DMS 273 (cell line): ENCODE data around the gene SHOX.

ENCODE experiments used
- DNase-seq: peaks from one replicate; lab custom pipeline; 2025; ENCODE audit not compliant: unreplicated experiment; lab: John Stamatoyannopoulos, UW

The SHOX gene

DNA sequence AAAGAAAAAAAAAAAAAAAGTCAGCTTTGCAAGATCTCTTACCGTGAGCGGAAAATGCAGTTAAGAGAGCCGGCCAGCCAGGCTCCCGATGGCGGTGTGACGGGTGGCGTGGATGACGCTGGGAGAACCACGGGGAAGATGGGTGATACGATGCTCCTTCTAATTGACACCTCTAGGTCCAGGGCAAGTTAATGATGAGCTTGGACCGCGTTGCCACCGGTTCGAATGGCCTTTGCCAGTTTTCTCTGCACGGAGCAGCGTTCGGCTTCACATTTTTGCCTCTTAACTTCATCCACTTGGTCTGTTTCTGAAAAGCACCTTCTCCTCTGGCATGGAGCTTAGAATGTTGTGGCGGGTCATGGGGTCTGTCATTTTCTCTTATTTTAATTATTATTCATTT lies 33.2 kb downstream of the SHOX start:
- no peak for DNase-seq

DNA sequence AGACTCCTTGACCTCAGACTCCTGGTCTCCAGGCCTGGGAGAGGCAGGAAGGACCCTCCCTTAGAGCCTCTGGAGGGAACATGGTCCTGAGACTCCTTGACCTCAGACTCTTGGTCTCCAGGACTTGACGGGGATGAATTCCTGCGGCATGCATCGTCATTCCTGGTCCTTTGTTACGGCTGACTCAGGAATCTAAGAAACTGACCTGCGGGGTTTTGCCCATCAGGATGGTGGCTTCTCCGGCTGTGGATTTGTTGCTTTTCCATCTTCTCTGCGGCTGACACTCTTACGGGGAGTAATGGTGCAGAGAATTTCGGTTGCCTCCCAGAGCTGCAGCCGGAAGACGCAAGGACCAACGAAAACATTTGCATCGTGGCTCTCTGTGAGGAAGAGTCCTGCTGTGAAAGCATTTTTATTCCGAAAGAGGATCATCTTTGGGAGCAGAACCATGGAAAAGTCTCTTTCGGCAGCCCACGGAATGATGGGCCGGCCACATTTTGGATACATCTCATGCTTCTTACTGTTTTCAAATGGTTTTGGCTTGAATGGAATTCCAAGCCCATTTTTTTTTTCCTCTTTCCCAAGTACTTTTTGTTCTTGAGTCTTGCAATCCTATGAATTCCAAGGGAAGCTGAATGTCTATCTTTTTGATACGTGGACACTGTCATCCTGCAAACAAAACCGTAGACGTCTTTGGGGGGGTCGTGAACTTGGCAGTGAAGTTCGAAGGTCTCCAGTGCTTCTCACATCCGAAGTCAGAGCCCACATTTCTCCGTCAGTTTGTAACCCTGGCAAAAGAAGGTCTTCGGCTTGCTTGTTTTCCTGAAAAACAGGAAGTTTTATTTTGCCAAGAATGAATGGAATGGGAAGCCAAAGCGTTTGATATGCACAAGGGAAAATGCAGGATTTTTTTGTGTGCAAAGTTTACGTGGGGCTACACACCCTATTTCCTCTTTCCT lies 36.5 kb downstream of the SHOX start:
- no peak for DNase-seq

GRCh38 chrX:670645-671044 lies 40.1 kb downstream of the SHOX start:
- no peak for DNase-seq

- DNase-seq, result no peak
Measured at GRCh38 chrX:672931-673330, 42.3 kb downstream of the SHOX start.

- DNase-seq, result no peak
Measured at GRCh38 chrX:675279-675954, 44.8 kb downstream of the SHOX start.

- DNase-seq, result no peak
Measured at GRCh38 chrX:675955-676295, 45.3 kb downstream of the SHOX start.

DNA sequence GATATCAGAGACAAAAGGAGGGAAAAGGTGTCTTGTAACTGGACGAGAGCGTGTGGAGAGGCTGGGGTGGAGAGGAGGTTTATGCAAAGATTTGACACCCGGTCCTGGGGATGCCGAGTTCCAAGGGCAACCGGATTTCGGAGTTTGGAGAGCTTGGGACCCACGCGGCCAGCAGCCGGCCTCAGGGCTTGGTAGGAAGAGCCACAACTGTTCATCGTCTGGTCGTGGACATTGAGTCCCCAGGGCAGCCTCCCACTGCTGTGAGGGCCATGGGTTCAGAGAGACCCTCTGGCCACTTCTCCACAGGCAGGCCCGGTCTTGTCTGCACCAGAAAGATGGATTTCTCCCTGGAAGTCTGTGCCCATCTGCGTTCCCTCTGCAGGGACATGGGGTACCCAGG lies 46.8 kb downstream of the SHOX start:
- no peak for DNase-seq

DNA sequence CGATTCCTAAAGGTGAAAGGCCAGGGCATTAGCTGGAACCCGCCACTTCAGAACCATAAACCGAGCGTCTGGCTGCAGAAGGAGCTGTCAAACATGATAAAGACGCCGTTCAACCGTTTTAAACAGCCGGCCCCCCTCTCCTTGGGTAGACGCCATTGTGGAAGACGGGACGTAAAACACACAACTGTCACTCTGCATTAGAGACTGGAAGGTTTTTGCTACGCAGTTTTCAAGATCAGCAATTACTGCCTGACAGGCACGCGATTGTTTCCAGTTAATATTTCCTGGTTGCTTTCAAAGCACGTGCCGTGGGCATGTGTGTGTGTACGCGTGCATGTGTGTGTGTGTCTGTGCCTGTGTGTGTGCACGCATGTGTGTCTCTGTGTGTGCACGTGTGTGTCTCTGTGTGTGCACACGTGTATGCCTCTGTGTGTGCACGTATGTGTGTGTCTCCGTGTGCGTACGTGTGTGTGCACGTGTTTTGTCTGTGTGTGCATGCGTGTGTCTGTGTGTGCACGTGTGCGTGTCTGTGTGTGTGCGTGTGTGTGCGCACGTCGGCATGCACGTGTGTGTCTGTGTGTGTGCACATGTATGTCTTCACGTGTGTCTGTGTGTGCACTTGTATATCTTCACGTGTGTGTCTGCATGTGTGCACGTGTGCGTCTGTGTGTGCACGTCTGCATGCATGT lies 48.8 kb downstream of the SHOX start:
- no peak for DNase-seq

- no peak for DNase-seq
Measured at GRCh38 chrX:680062-680461, 49.5 kb downstream of the SHOX start.

GRCh38 chrX:681989-682388 lies 51.4 kb downstream of the SHOX start:
- DNase-seq, result no peak

DNA sequence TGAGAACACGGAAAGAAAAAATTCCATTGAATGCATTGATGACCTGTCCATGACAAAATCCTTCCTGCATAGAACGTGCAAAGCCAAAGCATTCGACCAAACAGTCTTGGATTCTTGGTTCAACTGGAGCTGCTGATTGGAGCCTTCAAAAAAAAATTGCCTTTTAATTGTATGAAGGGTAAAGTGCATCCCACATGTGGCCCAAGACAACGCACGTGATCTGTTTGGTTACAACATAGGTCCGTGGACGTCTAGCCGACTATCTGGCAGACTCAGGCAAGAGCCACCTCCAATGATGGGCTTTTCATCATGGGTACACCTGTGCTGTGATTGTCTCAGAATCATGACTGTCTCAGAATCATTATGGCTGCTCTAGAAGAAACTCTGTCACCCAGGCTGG lies 52.3 kb downstream of the SHOX start:
- DNase-seq, result no peak

DNA sequence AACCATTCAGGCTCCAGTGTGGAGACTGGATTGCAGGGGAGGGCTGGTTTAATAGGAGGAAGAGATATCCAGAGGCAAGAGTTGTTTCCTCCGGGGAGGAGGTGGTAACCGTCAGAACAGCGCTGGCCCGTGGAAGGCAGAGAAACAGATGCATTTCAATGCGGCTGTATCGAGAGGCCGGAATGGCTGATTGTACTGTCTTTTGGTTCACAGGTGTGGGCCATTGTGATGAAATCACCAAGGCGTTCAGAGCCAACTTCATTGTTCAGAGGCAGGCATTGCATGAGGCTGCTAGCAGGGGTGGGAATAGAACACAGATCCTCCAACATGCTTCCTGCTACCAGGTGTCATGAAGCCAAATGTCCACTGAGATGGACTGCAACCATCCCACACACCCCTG lies 53.0 kb downstream of the SHOX start:
- DNase-seq, result no peak

DNA sequence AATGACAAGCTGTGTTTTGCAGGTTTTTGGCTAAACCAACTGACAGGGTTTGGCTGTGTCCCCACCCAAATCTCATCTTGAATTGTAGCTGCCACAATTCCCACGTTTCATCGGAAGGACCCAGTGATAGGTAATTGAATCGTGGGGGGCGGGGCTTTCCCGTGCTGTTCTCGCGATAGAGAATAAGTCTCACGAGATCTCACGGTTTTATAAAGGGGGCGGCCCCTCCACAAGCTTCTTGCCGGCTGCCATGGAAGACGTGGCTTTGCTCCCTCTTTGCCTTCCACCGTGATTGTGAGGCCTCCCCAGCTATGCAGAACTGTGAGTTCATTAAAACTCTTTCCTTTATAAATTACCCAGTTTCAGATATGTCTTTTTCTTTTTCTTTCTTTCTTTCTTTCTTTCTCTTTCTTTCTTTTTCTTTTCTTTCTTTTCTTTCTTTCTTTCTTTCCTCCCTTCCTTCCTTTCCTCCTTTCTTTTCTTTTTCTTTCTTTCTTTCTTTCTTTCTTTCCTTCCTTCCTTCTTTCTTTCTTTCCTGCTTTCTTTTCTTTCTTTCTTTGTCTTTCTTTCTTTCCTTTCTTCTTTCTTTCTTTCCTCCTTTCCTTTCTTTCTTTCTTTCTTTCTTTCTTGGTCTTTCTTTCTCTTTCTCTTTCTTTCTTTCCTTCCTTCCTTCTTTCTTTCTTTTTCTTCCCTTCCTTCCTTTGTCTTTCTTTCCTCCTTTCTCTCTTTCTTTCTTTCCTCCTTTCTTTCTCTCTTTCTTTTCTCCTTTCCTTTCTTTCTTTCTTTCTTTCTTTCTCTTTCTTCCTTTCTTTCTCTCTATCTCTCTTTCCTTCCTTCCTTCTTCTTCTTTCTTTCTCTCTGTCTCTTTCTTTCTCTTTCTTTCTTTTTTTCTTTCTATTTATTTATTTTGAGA lies 54.8 kb downstream of the SHOX start:
- DNase-seq, result peak; percentile 14

DNA sequence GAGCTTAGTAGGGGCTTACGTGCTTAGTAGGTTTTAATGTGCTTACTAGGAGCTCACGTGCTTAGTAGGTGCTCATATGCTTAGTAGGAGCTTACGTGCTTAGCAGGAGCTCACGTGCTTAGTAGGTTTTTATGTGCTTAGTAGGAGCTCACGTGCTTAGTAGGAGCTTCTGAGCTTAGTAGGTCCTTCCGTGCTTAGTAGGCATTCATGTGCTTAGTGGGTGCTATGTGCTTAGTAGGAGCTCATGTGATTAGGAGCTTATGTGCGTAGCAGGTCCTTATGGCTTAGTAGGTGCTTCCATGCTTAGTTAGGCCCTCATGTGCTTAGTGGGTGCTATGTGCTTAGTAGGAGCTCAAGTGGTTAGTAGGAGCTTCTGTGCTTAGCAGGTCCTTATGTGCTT lies 59.4 kb downstream of the SHOX start:
- no peak for DNase-seq

GRCh38 chrX:694800-695199 lies 64.2 kb downstream of the SHOX start:
- DNase-seq, result no peak

- no peak for DNase-seq
Measured at GRCh38 chrX:698206-698605, 67.6 kb downstream of the SHOX start.

DNA sequence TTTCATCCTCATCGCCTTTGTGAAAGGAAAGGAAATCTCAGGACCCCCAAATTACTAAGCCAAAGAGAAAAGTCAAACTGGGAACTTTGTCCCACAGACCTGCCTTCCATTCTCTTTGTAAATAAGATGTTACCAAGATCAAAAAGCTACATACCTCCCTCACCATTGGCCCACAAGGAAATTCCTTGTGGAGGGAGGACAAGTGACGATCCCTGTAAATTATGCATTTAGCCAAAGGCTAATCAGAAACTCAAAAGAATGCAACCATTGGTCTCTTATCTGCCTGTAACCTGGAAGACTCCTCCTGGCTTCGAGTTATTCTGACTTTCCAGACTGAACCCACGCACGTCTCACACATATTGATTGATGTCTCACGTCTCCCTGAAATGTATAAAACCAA lies 70.3 kb downstream of the SHOX start:
- DNase-seq, result no peak

DNA sequence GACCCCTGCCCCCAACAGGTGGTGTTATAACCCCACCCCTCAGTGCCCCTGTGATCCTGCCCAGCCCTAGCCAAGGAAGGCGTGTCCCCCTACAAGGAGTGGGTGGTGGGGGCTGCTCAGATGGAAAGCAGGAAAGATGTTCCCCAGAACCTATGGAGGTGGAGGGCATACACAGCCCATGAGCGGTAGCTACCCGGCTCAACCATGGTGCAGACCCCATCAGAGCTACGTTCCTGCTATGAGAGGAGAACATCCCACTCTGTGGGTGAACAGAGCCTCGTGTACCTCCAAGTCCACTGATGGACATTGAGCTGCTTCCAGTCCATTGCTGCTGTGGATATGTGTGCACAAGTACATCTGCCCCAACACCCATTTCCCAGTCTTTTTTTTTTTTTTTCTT lies 71.1 kb downstream of the SHOX start:
- DNase-seq, result no peak

GRCh38 chrX:703466-703865 lies 72.9 kb downstream of the SHOX start:
- no peak for DNase-seq

DNA sequence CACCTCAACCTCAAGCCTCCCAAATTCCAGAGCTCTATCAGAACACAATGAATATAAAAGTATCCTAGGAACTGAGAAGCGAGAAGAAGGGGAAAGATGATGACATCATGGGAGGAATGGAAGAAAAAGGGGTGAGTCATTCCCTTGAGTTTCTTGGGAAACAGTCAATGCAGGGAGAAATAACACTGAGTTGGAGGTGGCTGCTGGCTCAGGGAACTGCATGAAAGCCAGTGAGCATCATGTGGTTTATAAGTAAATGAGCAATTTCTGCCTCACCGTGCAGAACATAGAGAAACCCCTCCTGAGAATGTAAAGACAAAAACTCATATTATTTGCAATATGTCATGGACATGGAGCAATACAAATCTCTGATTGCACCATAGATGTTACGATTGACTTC lies 73.3 kb downstream of the SHOX start:
- DNase-seq, result no peak
